DMS153 treated with DMSO at 0.1 percent for 48 hours (cell line): Measurements from ENCODE around the gene ATF4.

Source experiments
- DNase-seq: peaks from one replicate; lab custom pipeline; 2025; ENCODE audit not compliant: unreplicated experiment; lab: John Stamatoyannopoulos, UW

The ATF4 gene

DNA sequence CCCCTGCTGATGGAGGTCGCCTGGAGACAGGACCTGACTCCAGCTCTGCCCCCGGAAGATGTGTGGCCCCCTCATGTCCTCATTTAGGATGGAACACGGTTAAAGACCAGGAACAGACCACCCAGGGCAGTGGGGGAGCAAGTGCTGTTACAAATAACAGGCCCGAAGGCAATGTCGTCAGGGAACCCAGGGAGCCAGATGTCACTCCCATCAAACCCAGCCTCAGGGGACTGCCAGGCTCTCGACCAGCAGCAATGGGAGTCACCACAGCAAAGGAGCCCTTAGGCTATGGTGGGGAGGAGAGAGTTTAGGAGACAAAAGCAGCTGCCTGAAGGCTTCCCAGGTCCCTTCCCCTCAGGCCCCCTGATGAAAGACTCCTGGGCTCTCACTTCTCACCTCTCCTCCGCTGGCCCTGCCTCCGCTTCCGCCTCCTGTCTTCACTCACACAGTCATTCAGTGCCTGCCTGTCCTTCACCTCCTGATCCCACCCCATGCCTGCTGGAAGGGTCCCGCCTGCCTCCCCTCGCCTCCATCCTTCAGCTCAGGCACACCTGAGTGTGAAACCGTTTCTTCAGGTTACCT lies 7.8 kb downstream of the ATF4 start:
- peak; percentile 37 for DNase-seq

DNA sequence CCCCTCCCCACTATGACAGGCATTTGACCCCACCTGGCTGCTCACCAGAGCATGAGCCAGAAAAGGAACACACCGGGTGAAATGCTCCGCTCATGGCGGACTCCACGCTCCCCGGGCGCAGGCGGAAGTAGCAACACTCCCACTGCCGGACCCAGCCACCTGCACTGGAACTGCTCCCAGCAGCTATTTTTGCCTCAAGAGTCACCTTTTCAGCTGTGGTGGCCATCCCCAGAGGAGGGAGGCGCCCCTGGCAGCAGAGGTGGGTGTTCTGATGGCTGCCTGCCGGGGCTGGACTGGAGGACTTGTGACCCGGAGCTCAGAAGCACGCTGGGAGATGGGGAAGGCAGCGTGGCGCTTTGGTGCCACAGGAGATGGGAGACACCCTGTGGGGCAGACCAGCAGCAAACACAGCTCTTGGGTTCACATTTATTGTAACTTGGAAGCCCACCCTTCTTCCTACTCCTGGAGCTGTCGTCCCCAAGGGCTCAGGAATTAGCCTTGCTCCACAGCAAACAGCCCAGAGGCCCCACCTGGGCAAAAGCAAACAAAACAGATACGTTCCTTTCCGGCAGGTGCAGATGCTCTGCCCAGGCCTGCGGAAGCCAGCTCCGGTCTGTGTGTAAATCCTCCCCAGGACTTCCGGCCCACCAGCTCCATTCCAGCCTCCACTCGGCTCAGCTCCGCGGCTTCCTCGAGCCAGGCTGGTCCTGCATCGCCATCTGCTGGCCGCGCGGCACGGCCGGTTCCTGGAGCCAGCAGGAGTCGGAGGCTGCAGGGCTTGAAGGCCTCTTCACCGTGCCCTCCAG lies 8.5 kb downstream of the ATF4 start:
- peak; percentile 93 for DNase-seq

- DNase-seq = no peak
Observed at GRCh38 chr22:39529487-39529851, 9.1 kb downstream of the ATF4 start.

DNA sequence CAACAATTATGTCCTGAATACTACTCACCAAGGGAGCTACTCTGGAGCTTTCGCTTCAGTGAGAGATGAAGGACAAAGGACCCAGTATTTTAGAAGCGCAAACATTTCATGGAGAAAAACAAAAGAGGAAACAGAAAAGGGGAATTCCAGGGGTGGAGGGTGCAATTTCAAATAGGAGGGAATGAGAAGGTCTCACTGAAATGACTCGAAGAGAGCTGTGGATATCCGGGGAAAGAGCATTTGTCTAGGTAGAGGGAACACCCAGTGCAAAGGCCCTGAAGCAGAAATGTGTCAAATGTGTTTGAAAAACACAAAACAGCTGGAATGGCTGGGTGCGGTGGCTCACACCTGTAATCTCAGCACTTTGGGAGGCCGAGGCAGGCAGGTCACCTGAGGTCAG lies 9.8 kb downstream of the ATF4 start:
- DNase-seq = no peak

DNA sequence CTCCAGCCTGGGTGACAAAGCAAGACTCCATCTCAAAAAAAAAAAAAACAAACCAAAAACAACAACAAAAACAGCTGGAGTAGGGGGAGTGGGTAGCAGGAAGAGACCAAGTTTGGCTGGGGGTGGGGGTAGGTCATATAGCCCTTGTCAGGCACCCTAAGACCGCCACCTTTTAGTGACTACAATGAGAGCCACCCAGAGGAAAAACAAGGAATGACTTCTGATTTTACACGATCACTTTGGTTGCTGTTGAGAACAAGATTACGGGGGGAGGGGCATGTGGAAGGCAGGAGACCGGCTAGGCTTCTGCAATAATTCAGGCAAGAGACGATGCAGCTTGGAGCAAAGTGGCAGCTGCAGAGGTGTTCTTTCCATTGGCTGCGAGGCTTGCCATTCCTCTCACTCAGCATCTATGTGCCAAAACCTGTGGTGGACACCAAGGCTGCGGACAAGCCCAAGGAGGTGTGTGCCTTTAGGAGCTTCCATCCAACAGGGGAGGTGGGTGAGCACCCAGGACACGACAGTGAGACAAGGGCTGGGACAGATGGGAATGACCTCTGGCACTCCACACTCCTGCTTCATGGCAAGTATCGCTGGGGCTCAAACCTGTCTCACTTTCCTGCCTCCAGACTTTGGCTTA lies 10.4 kb downstream of the ATF4 start:
- DNase-seq = no peak

DNA sequence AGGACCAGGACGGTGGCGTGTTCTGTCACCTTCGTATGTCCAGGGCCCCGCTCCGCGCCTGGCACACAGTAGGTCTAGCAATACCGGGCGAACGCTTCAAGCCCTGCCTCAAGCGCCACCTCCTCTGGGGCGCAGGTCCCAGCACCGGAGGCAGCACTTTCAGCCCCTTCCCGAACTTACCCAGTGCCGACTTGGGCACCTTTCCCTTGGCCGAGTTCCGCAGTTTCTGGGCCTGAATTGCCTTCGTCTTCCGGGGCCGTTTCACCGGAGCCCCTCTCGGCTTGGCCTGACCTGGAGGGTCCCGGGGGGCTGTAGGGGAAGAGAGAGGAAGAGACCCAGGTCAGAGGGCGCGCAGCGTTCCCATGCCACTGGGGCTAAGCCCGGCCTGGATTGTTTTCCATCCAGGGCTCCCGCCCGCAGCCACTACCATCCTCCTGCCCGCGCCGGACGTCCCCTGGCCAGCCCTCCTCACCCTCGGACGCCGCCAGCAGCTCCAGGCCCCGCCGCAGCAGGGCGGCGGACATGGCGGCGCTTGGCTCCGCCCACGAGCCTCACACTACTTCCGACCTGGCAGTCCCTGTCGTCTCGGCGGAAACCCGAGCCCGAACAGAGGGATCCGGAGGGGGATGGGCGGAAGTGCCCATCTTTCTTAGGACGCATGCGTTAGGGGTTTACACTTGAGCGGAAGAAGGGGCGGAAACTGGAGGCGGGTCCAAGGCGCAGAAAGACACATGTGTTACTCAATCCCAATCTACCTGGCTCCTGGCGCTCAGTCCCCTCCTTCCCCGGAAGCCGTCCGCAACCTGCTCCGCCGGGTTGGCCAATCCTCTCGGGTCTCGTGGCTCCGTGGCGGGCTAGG lies 12.1 kb downstream of the ATF4 start, which contains the start of gene RPS19BP1:
TSS of gene RPS19BP1 (minus strand) at position 534 of the 859 bp plus-strand sequence. CDS start at position 524, 10 bp downstream.
- DNase-seq = peak; percentile 99

- no peak for DNase-seq
Observed at GRCh38 chr22:39534092-39534506, 13.7 kb downstream of the ATF4 start.

- peak; percentile 35 for DNase-seq
Observed at GRCh38 chr22:39534591-39535356, 14.4 kb downstream of the ATF4 start.

DNA sequence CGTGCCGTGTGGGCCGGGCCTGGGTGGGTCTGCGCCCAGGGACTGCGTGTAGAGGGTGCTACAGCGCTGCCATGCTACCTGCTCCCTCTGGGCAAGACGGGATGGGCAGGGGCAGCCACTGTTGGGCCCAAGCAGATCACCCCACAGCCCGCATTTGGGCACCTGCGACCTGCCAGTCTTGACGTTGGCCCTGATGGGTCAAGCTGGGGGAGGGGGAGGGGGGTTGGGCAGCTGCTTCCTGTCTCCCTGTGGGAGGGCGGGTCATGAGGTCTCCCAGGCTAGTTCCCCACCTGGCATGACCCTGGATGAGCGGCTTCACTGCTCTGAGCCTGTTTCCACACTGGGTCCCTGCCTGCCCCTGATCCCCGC lies 15.0 kb downstream of the ATF4 start:
- DNase-seq = no peak

GRCh38 chr22:39535831-39536449 lies 15.6 kb downstream of the ATF4 start:
- no peak for DNase-seq

- no peak for DNase-seq
Observed at GRCh38 chr22:39536711-39537110, 16.3 kb downstream of the ATF4 start.

DNA sequence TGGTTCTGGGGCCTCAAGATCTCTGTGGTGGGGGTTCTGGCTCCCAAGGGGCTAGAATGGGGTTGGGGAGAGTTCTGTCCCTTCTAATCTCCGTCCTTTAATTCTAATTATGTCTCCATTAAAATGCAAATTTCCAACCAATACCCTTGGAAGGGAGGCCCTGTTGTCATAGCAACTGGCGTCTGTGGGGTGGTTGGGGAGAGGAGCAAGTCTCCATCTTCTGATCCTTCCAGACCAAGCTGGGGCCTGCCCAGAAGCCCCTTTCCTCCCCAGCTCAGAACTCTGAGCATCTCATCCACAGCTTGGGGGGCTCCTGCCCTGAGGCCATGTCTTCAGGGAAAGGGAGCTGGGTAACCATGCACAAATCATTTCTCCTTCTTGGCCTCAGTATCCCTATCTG lies 17.6 kb downstream of the ATF4 start:
- no peak for DNase-seq

- no peak for DNase-seq
Observed at GRCh38 chr22:39543095-39543494, 22.7 kb downstream of the ATF4 start.

- peak; percentile 33 for DNase-seq
Observed at GRCh38 chr22:39545386-39546365, 25.3 kb downstream of the ATF4 start.

GRCh38 chr22:39546889-39547586 lies 26.7 kb downstream of the ATF4 start:
- DNase-seq = peak; percentile 33

GRCh38 chr22:39547587-39547947 lies 27.2 kb downstream of the ATF4 start:
- DNase-seq = no peak

DNA sequence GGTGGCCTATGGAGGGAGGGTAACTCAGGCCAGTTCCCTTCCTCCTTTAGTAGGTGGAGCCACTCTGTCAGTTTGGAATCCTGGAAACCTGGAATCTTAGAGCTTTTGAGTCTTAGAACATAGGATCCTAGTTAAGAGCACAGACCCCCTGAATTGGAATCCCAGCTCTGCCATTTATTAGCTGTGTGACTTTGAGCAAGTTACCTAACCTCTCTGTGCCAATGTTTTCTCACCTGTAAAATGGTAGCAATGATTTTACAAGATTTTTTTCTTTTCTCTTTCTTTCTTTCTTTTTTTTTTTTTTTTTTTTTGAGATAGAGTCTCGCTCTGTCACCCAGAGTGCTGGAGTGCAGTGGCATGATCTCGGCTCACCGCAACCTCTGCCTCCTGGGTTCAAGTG lies 33.1 kb downstream of the ATF4 start:
- DNase-seq = no peak

- DNase-seq = no peak
Observed at GRCh38 chr22:39554151-39554550, 33.8 kb downstream of the ATF4 start.
